HepG2 (cell line): ENCODE results near the gene SLC6A5. TPM values are rescaled to one million over a fixed set of nuclear protein-coding genes. Genes with fewer than 3 reads are reported as not detected.

Source experiments
- CREB1 ChIP-seq, 2 experiments: fragments of 450-650 bp in 1 of 2; IDR thresholded peaks; 2 replicates each; pipeline ENCODE4 v1.6.1; 2016 to 2017; ENCODE audit warnings: control low read depth in 1 of 2, mild to moderate bottlenecking in 1 of 2, missing compliant biosample characterization in 1 of 2, missing genetic modification characterization in 1 of 2
- ESRRA ChIP-seq: sonication (generic); formaldehyde crosslinking; IDR thresholded peaks from 2 replicates; pipeline ENCODE4 v1.5.1; 2020; ENCODE audit warnings: mild to moderate bottlenecking, low read depth, missing genetic modification reagents
- FOXA3 ChIP-seq: IDR thresholded peaks from 2 replicates; pipeline ENCODE4 v1.6.1; 2016; ENCODE audit warnings: missing genetic modification reagents, missing compliant biosample characterization
- KLF16 ChIP-seq, 2 experiments: sonication (generic) in 1 of 2; formaldehyde crosslinking in 1 of 2; IDR thresholded peaks; 2 replicates each; pipeline versions ENCODE4 v1.6.1 to v1.8.0; 2016 to 2023; ENCODE audit warnings: missing genetic modification reagents in 2 of 2, missing compliant biosample characterization in 1 of 2
- PAF1 ChIP-seq: IDR thresholded peaks from 2 replicates; pipeline ENCODE4 v1.6.1; 2016; ENCODE audit warnings: missing genetic modification reagents, missing compliant biosample characterization
- SALL2 ChIP-seq: sonication (generic); formaldehyde crosslinking; IDR thresholded peaks from 2 replicates; pipeline ENCODE4 v1.8.1; 2023; ENCODE audit warnings: mild to moderate bottlenecking, missing genetic modification reagents, inconsistent platforms
- SAP130 ChIP-seq: IDR thresholded peaks from 2 replicates; pipeline ENCODE4 v1.6.1; 2016; ENCODE audit warnings: low read depth
- SOX6 ChIP-seq, 2 experiments: fragments of 450-650 bp in 1 of 2; sonication (generic) in 1 of 2; formaldehyde crosslinking in 1 of 2; IDR thresholded peaks; 2 replicates each; pipeline versions ENCODE4 v1.4.0 to v1.6.1; 2017 to 2020; ENCODE audit warnings: antibody characterized with exemption in 1 of 2, mild to moderate bottlenecking in 1 of 2, missing genetic modification reagents in 1 of 2
- ZGPAT ChIP-seq: IDR thresholded peaks from 2 replicates; pipeline ENCODE4 v1.6.1; 2016; ENCODE audit warnings: mild to moderate bottlenecking
- ZNF414 ChIP-seq: sonication (generic); formaldehyde crosslinking; IDR thresholded peaks from 2 replicates; pipeline ENCODE4 v1.5.0; 2020; ENCODE audit warnings: missing genetic modification reagents
- ZNF747 ChIP-seq: sonication (generic); formaldehyde crosslinking; IDR thresholded peaks from 2 replicates; pipeline ENCODE4 v1.8.1; 2023; ENCODE audit warnings: missing genetic modification reagents, mild to moderate bottlenecking, borderline replicate concordance
- polyA plus RNA-seq, 8 experiments: library from polyadenylated mRNA; depleted of rRNA in 3 of 8; stranded (reverse) in 7 of 8; unstranded in 1 of 8; fragments of >200 nt; fragmentation: Illumina TruSeq in 4 of 8; extraction: Trizol in 4 of 8; gene quantifications; 2 replicates each; pipeline versions ENCODE4 v1.2.1 to v1.2.3, GENCODE V29; 2011 to 2016; ENCODE audit warnings: low read depth in 4 of 8, missing spikeins in 1 of 8, mixed read lengths in 1 of 8; ENCODE audit not compliant: insufficient read depth in 1 of 8
- total RNA-seq, 5 experiments: library from RNA; depleted of rRNA; stranded (reverse); fragments of >200 nt; fragmentation: Illumina TruSeq; extraction: Trizol; gene quantifications; 2 replicates each; pipeline ENCODE4 v1.2.3, GENCODE V29; 2016; ENCODE audit warnings: low read depth in 1 of 5
- TF ChIP-seq, protein P1 (sequence below), 2 experiments: fragments of 450-650 bp in 1 of 2; sonication (generic) in 1 of 2; formaldehyde crosslinking in 1 of 2; IDR thresholded peaks; 2 replicates each; pipeline versions ENCODE4 v1.6.1 to v1.8.0; 2016 to 2022; ENCODE audit warnings: antibody characterized with exemption in 1 of 2, mild to moderate bottlenecking in 1 of 2, missing genetic modification reagents in 1 of 2
- TF ChIP-seq, protein P2 (sequence below): sonication (generic); formaldehyde crosslinking; IDR thresholded peaks from 2 replicates; pipeline ENCODE4 v1.4.0; 2020; ENCODE audit warnings: mild to moderate bottlenecking, missing genetic modification reagents, borderline replicate concordance

Gene SLC6A5
- total and polyA plus RNA-seq, 2 of the 13 experiments (the other 11 are each of a cell fraction or from before 2014, with no cell fraction given), result not detected

- TF ChIP-seq ZGPAT (CRISPR knock-in tag), result peak; percentile 45; the same call in 1 of the 2 replicates
- TF ChIP-seq FOXA3 (CRISPR knock-in tag), result peak; percentile 32; the same call in 1 of the 2 replicates
- TF ChIP-seq, protein P1, sequence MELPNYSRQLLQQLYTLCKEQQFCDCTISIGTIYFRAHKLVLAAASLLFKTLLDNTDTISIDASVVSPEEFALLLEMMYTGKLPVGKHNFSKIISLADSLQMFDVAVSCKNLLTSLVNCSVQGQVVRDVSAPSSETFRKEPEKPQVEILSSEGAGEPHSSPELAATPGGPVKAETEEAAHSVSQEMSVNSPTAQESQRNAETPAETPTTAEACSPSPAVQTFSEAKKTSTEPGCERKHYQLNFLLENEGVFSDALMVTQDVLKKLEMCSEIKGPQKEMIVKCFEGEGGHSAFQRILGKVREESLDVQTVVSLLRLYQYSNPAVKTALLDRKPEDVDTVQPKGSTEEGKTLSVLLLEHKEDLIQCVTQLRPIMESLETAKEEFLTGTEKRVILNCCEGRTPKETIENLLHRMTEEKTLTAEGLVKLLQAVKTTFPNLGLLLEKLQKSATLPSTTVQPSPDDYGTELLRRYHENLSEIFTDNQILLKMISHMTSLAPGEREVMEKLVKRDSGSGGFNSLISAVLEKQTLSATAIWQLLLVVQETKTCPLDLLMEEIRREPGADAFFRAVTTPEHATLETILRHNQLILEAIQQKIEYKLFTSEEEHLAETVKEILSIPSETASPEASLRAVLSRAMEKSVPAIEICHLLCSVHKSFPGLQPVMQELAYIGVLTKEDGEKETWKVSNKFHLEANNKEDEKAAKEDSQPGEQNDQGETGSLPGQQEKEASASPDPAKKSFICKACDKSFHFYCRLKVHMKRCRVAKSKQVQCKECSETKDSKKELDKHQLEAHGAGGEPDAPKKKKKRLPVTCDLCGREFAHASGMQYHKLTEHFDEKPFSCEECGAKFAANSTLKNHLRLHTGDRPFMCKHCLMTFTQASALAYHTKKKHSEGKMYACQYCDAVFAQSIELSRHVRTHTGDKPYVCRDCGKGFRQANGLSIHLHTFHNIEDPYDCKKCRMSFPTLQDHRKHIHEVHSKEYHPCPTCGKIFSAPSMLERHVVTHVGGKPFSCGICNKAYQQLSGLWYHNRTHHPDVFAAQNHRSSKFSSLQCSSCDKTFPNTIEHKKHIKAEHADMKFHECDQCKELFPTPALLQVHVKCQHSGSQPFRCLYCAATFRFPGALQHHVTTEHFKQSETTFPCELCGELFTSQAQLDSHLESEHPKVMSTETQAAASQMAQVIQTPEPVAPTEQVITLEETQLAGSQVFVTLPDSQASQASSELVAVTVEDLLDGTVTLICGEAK (IDR thresholded peaks at IDR 0.05), result no peak
- TF ChIP-seq, protein P1 (CRISPR knock-in tag; IDR thresholded peaks at IDR 0.05), result no peak
- TF ChIP-seq KLF16 (CRISPR knock-in tag; IDR thresholded peaks at IDR 0.05), result 0 out of 4 replicates have a peak, but pooled peaks of 1 of the 2 experiments have one; percentile 19
- TF ChIP-seq ESRRA (CRISPR knock-in tag), result 0 out of 2 replicates have a peak, but pooled peaks have one; percentile 46
- TF ChIP-seq PAF1 (CRISPR knock-in tag), result no peak
- TF ChIP-seq ZNF747 (CRISPR knock-in tag), result no peak
- no peak for TF ChIP-seq ZNF414 (CRISPR knock-in tag)
- peak; percentile 67; the same call in 1 of the 2 replicates for TF ChIP-seq SALL2 (CRISPR knock-in tag)
- no peak for TF ChIP-seq CREB1 (IDR thresholded peaks at IDR 0.05)
- no peak for TF ChIP-seq CREB1 (CRISPR knock-in tag; IDR thresholded peaks at IDR 0.05)
- no peak for TF ChIP-seq SOX6 (IDR thresholded peaks at IDR 0.05)
- peak; percentile 27; the same call in 1 of the 2 replicates for TF ChIP-seq SOX6 (CRISPR knock-in tag; IDR thresholded peaks at IDR 0.05)
- no peak for TF ChIP-seq SAP130 (CRISPR knock-in tag)
- TF ChIP-seq, protein P2, sequence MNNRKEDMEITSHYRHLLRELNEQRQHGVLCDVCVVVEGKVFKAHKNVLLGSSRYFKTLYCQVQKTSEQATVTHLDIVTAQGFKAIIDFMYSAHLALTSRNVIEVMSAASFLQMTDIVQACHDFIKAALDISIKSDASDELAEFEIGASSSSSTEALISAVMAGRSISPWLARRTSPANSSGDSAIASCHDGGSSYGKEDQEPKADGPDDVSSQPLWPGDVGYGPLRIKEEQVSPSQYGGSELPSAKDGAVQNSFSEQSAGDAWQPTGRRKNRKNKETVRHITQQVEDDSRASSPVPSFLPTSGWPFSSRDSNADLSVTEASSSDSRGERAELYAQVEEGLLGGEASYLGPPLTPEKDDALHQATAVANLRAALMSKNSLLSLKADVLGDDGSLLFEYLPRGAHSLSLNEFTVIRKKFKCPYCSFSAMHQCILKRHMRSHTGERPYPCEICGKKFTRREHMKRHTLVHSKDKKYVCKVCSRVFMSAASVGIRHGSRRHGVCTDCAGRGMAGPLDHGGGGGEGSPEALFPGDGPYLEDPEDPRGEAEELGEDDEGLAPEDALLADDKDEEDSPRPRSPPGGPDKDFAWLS (CRISPR knock-in tag), result no peak
Observed at GRCh38 chr11:20609727-20610707, 10.6 kb downstream of the SLC6A5 start (continued).
